Fibroblast of lung (primary cell): ENCODE measurements around the gene MAMLD1. TPM values are rescaled to one million over a fixed set of nuclear protein-coding genes. Genes with fewer than 3 reads are reported as not detected.

Experiments
- DNase-seq, 2 donors: peaks; one replicate each; pipeline versions ENCODE4 v3.0.0 to v3.0.0-alpha.2; 2010; ENCODE audit warnings: low read depth in 2 of 2
- H2AFZ ChIP-seq: 2 replicates; pipeline ENCODE4 v1.5.1; 2012; ENCODE audit warnings: low read length, control low read depth, inconsistent platforms
- H3K27ac ChIP-seq: 2 replicates; pipeline ENCODE4 v1.5.1; 2011; ENCODE audit warnings: low read length, control low read depth; ENCODE audit not compliant: insufficient read depth
- H3K27me3 ChIP-seq: 2 replicates; pipeline ENCODE4 v1.5.1; 2011; ENCODE audit warnings: mild to moderate bottlenecking, low read length; ENCODE audit not compliant: control insufficient read depth, insufficient read depth
- H3K36me3 ChIP-seq: 2 replicates; pipeline ENCODE4 v1.5.1; 2011; ENCODE audit warnings: low read length; ENCODE audit not compliant: control insufficient read depth, insufficient read depth
- H3K4me1 ChIP-seq: 2 replicates; pipeline ENCODE4 v1.5.1; 2011; ENCODE audit warnings: low read length; ENCODE audit not compliant: control insufficient read depth, insufficient read depth; ENCODE audit errors: extremely low read depth
- H3K4me2 ChIP-seq: 2 replicates; pipeline ENCODE4 v1.5.1; 2011; ENCODE audit warnings: low read length, control low read depth; ENCODE audit not compliant: insufficient read depth; ENCODE audit errors: extremely low read depth
- H3K4me3 ChIP-seq, 4 experiments: fragments of 200-600 bp in 1 of 4; sonication (generic) in 1 of 4; replicated peaks in 1 of 4; 2 replicates each; pipeline ENCODE4 v1.5.1; 2011 to 2016; ENCODE audit warnings: low read length in 4 of 4, low read depth in 3 of 4, mild to moderate bottlenecking in 3 of 4, control low read depth in 2 of 4, inconsistent platforms in 1 of 4, mixed read lengths in 1 of 4; ENCODE audit not compliant: insufficient read depth in 1 of 4; ENCODE audit errors: control extremely low read depth in 1 of 4
- H3K79me2 ChIP-seq: 2 replicates; pipeline ENCODE4 v1.5.1; 2012; ENCODE audit warnings: mild to moderate bottlenecking, low read length, inconsistent platforms; ENCODE audit not compliant: control insufficient read depth, insufficient read depth
- H3K9ac ChIP-seq: 2 replicates; pipeline ENCODE4 v1.5.1; 2011; ENCODE audit warnings: mild to moderate bottlenecking, low read length, control low read depth; ENCODE audit not compliant: insufficient read depth
- H3K9me3 ChIP-seq: 2 replicates; pipeline ENCODE4 v1.5.1; 2012; ENCODE audit warnings: low read depth, low read length; ENCODE audit not compliant: control insufficient read depth, insufficient read depth
- H4K20me1 ChIP-seq: 2 replicates; pipeline ENCODE4 v1.5.1; 2011; ENCODE audit warnings: low read length; ENCODE audit not compliant: control insufficient read depth, insufficient read depth; ENCODE audit errors: extremely low read depth
- EZH2 ChIP-seq: IDR thresholded peaks from 2 replicates; pipeline ENCODE4 v1.5.1; 2012; ENCODE audit warnings: low read length, control low read depth, mild to moderate bottlenecking; ENCODE audit errors: missing control alignments
- polyA plus RNA-seq, 2 donors: library from polyadenylated mRNA; depleted of rRNA in 1 of 2; stranded (reverse) in 1 of 2; unstranded in 1 of 2; fragments of >200 nt; gene quantifications; 2 replicates each; pipeline ENCODE4 v1.2.1, GENCODE V29; 2011 to 2012; ENCODE audit warnings: missing spikeins in 1 of 2
- total RNA-seq: library from RNA; depleted of rRNA; stranded (reverse); fragments of >200 nt; gene quantifications from 2 replicates; pipeline ENCODE4 v1.2.1, GENCODE V29; 2014
- TF ChIP-seq, protein P1 (sequence below), 2 donors: IDR thresholded peaks in 1 of 2; conservative IDR thresholded peaks in 1 of 2; 1 replicate in 1 of 2; 2 replicates in 1 of 2; pipeline ENCODE4 v1.5.1; 2011 to 2012; ENCODE audit warnings: low read length in 2 of 2, control low read depth in 1 of 2, inconsistent platforms in 1 of 2, low read depth in 1 of 2, mild to moderate bottlenecking in 1 of 2

MAMLD1 gene
- total and polyA plus RNA-seq, 2 donors (not counting 1 experiment from before 2014, with no cell fraction given): 3.6 to 15.5 TPM

GRCh38 chrX:150542846-150543229, 179.7 kb downstream of the MAMLD1 start:
- Histone ChIP-seq H3K9me3 (no peaks in the 10 kb centered on the region), H3K4me3 (no peak overlapping the region), H3K4me1 (peaks cover 3% of the 10 kb centered on the region), H3K27ac (no peak overlapping the region), H2AFZ (no peak overlapping the region), H3K9ac (no peak overlapping the region), H3K79me2 (no peaks in the 10 kb centered on the region), H3K4me2 (no peak overlapping the region), H3K36me3 (no peaks in the 10 kb centered on the region), H4K20me1 (no peaks in the 10 kb centered on the region), H3K27me3 (no peaks in the 10 kb centered on the region)
- no peak for DNase-seq
- TF ChIP-seq EZH2: no peak
- TF ChIP-seq, protein P1, sequence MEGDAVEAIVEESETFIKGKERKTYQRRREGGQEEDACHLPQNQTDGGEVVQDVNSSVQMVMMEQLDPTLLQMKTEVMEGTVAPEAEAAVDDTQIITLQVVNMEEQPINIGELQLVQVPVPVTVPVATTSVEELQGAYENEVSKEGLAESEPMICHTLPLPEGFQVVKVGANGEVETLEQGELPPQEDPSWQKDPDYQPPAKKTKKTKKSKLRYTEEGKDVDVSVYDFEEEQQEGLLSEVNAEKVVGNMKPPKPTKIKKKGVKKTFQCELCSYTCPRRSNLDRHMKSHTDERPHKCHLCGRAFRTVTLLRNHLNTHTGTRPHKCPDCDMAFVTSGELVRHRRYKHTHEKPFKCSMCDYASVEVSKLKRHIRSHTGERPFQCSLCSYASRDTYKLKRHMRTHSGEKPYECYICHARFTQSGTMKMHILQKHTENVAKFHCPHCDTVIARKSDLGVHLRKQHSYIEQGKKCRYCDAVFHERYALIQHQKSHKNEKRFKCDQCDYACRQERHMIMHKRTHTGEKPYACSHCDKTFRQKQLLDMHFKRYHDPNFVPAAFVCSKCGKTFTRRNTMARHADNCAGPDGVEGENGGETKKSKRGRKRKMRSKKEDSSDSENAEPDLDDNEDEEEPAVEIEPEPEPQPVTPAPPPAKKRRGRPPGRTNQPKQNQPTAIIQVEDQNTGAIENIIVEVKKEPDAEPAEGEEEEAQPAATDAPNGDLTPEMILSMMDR (conservative IDR thresholded peaks at IDR 0.05 in 1 of 2, IDR thresholded peaks at IDR 0.05 in 1 of 2; ENCODE audit: low read depth in 1 of 2, low read length in 2 of 2): no peak

- Histone ChIP-seq H3K9me3 (no peaks in the 10 kb centered on the region), H3K9ac (no peak overlapping the region), H4K20me1 (no peaks in the 10 kb centered on the region), H3K4me1 (peaks cover 3% of the 10 kb centered on the region), H3K4me3 (no peak overlapping the region), H3K27me3 (no peaks in the 10 kb centered on the region), H3K36me3 (no peaks in the 10 kb centered on the region), H2AFZ (no peak overlapping the region), H3K27ac (no peak overlapping the region), H3K4me2 (no peak overlapping the region), H3K79me2 (no peaks in the 10 kb centered on the region)
- no peak for TF ChIP-seq EZH2
- TF ChIP-seq, protein P1 (conservative IDR thresholded peaks at IDR 0.05 in 1 of 2, IDR thresholded peaks at IDR 0.05 in 1 of 2; ENCODE audit: low read depth in 1 of 2, low read length in 2 of 2): no peak
- DNase-seq: no peak
Observed at GRCh38 chrX:150543230-150544155, 180.4 kb downstream of the MAMLD1 start.

DNA sequence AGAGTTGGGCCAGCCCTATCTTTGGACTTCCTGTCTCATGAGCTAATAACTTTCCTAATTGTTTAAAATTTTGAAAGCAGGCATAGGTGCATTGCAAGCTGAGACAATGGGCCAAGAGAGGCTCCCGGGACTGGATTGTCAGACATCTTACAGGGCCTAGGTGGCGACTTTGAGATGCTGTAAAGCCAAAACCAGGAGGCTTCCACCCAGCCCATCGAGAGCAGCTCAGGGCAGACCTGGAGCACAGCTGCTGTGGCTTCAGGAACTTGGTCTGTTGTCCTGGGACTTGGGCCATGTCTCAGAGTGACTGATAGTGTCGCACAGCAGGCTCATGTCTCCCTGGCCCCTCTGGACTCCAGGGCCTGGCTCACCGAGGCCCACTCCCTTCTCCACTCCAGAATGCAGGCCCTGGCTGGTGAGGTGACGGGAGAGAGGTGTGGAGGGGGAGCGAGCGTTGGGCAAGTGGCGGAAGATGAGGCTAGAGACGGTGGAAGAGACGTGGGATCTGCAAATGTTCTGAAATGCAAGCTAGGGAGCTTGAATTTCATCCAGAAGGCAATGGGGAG, 181.2 kb downstream of the MAMLD1 start:
- H3K36me3 ChIP-seq: no peaks in the 10 kb centered on the region
- H3K27me3 ChIP-seq: no peaks in the 10 kb centered on the region
- H3K79me2 ChIP-seq: no peaks in the 10 kb centered on the region
- no peak overlapping the region for H2AFZ ChIP-seq
- no peaks in the 10 kb centered on the region for H4K20me1 ChIP-seq
- no peak overlapping the region for H3K27ac ChIP-seq
- H3K9me3 ChIP-seq: no peaks in the 10 kb centered on the region
- no peak overlapping the region for H3K9ac ChIP-seq
- peak in 1 of 2 donors; percentile 4 for DNase-seq
- peaks cover 3% of the 10 kb centered on the region for H3K4me1 ChIP-seq
- no peak overlapping the region for H3K4me2 ChIP-seq
- TF ChIP-seq EZH2: no peak
- TF ChIP-seq, protein P1 (conservative IDR thresholded peaks at IDR 0.05 in 1 of 2, IDR thresholded peaks at IDR 0.05 in 1 of 2; ENCODE audit: low read depth in 1 of 2, low read length in 2 of 2): no peak
- no peak overlapping the region for H3K4me3 ChIP-seq
